Neural cell (in vitro differentiated cells): ENCODE results near the gene METTL6.

ENCODE experiments used
- CTCF ChIP-seq: fragments of 450-650 bp; IDR thresholded peaks from 2 replicates; pipeline ENCODE4 v1.5.1; 2014; ENCODE audit warnings: antibody characterized with exemption, mild to moderate bottlenecking, moderate library complexity; ENCODE audit not compliant: poor library complexity, severe bottlenecking
- EP300 ChIP-seq: fragments of 450-650 bp; conservative IDR thresholded peaks from 2 replicates; pipeline ENCODE4 v1.6.1; 2014; ENCODE audit warnings: antibody characterized with exemption, mild to moderate bottlenecking, moderate library complexity; ENCODE audit not compliant: poor library complexity, severe bottlenecking
- EZH2 ChIP-seq: fragments of 200-600, 300-800 bp; shearing (Covaris generic), sonication (generic); IDR thresholded peaks from 2 replicates; pipeline ENCODE4 v1.6.1; 2014; ENCODE audit warnings: antibody characterized with exemption, low read length, borderline replicate concordance, mild to moderate bottlenecking; ENCODE audit not compliant: insufficient read depth, poor library complexity, severe bottlenecking
- POLR2AphosphoS5 ChIP-seq: IDR thresholded peaks from 2 replicates; pipeline ENCODE4 v1.6.1; 2012
- RAD21 ChIP-seq: fragments of 450-650 bp; conservative IDR thresholded peaks from 2 replicates; pipeline ENCODE4 v1.6.1; 2014; ENCODE audit warnings: antibody characterized with exemption, mild to moderate bottlenecking, moderate library complexity
- REST ChIP-seq: IDR thresholded peaks from 2 replicates; pipeline ENCODE4 v1.6.1; 2012; ENCODE audit warnings: borderline replicate concordance
- TAF1 ChIP-seq: IDR thresholded peaks from 2 replicates; pipeline ENCODE4 v1.6.1; 2012; ENCODE audit warnings: low read depth

GRCh38 chr3:15372918-15373317 is 54.4 kb downstream of the METTL6 start:
- TF ChIP-seq POLR2AphosphoS5 = no peak
- TF ChIP-seq CTCF = no peak
- no peak for TF ChIP-seq TAF1
- no peak for TF ChIP-seq EZH2
- no peak for TF ChIP-seq REST
- no peak for TF ChIP-seq RAD21
- no peak for TF ChIP-seq EP300
